DND-41 (cell line): ENCODE measurements around the gene RAI1.

Experiments used
- ATAC-seq: fragments of 200-7000 bp; cut with Tn5 transposase; 3 replicates; pipeline ENCODE4 v1.9.1; 2021; ENCODE audit warnings: low read depth; ENCODE audit not compliant: insufficient read depth
- DNase-seq: peaks from one replicate; pipeline ENCODE4 v3.0.0-alpha.2; 2020
- H2AFZ ChIP-seq: 2 replicates; pipeline ENCODE4 v1.6.0; 2012; ENCODE audit warnings: low read depth, low read length
- H3K27ac ChIP-seq: 2 replicates; pipeline ENCODE4 v1.5.1; 2012; ENCODE audit warnings: low read length, inconsistent platforms
- H3K27me3 ChIP-seq: fragments of 200-600 bp; sonication (generic); 2 replicates; pipeline ENCODE4 v1.6.0; 2012; ENCODE audit warnings: low read length, mild to moderate bottlenecking, inconsistent platforms; ENCODE audit not compliant: insufficient read depth, poor library complexity
- H3K36me3 ChIP-seq: 2 replicates; pipeline ENCODE4 v1.5.1; 2012; ENCODE audit warnings: low read length, inconsistent platforms; ENCODE audit not compliant: insufficient read depth
- H3K4me1 ChIP-seq: 2 replicates; pipeline ENCODE4 v1.5.1; 2012; ENCODE audit warnings: mild to moderate bottlenecking, low read length; ENCODE audit not compliant: insufficient read depth
- H3K4me2 ChIP-seq: 2 replicates; pipeline ENCODE4 v1.6.0; 2012; ENCODE audit warnings: mild to moderate bottlenecking, moderate library complexity, low read length, inconsistent platforms; ENCODE audit not compliant: insufficient read depth
- H3K4me3 ChIP-seq, 2 experiments: fragments of 200-600 bp in 1 of 2; shearing (Covaris generic) in 1 of 2; 2 replicates each; pipeline ENCODE4 v1.5.1; 2012 to 2016; ENCODE audit warnings: inconsistent platforms in 2 of 2, low read length in 2 of 2, mild to moderate bottlenecking in 2 of 2, low read depth in 1 of 2, moderate library complexity in 1 of 2
- H3K79me2 ChIP-seq: 2 replicates; pipeline ENCODE4 v1.6.0; 2012; ENCODE audit warnings: low read length, inconsistent platforms; ENCODE audit not compliant: insufficient read depth
- H3K9ac ChIP-seq: 2 replicates; pipeline ENCODE4 v1.6.0; 2012; ENCODE audit warnings: low read depth, mild to moderate bottlenecking, inconsistent platforms, low read length, moderate library complexity
- H3K9me3 ChIP-seq: 2 replicates; pipeline ENCODE4 v1.5.1; 2012; ENCODE audit warnings: low read length, moderate library complexity, mild to moderate bottlenecking, inconsistent platforms; ENCODE audit not compliant: insufficient read depth, severe bottlenecking
- H4K20me1 ChIP-seq: 2 replicates; pipeline ENCODE4 v1.6.0; 2012; ENCODE audit warnings: low read length; ENCODE audit not compliant: insufficient read depth
- EZH2 ChIP-seq: IDR thresholded peaks from 3 replicates; pipeline ENCODE4 v1.6.1; 2012; ENCODE audit warnings: borderline replicate concordance, low read depth, mild to moderate bottlenecking, moderate library complexity, low read length, inconsistent platforms; ENCODE audit not compliant: severe bottlenecking
- TF ChIP-seq, protein P1 (sequence below): IDR thresholded peaks from 2 replicates; pipeline ENCODE4 v1.5.1; 2012; ENCODE audit warnings: borderline replicate concordance, low read length, moderate library complexity, mild to moderate bottlenecking; ENCODE audit not compliant: poor library complexity, severe bottlenecking; ENCODE audit errors: extremely low read depth

The RAI1 gene

DNA sequence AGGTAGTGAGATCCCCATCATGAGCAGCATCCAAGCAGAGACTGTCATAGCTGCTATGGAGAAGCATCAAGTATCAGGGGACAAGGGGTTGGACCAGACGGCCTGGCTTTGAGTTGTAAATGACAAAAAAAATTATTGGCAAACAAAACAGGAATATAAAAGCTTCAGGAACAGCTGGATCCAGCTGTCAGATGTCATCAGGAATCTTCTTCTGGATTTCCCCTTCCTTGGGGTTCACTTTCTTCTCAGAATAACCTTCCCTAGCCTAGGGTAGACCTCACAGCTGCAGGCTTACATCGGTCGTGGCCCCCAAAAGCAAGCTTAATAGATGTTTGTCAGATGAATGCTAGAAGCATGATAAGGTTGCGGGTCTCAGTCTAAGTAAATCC is 17.2 kb upstream of the RAI1 start:
- H3K36me3 ChIP-seq, result no peaks in the 10 kb centered on the region
- no peak overlapping the region for H3K9ac ChIP-seq
- TF ChIP-seq EZH2, result no peak
- TF ChIP-seq, protein P1, sequence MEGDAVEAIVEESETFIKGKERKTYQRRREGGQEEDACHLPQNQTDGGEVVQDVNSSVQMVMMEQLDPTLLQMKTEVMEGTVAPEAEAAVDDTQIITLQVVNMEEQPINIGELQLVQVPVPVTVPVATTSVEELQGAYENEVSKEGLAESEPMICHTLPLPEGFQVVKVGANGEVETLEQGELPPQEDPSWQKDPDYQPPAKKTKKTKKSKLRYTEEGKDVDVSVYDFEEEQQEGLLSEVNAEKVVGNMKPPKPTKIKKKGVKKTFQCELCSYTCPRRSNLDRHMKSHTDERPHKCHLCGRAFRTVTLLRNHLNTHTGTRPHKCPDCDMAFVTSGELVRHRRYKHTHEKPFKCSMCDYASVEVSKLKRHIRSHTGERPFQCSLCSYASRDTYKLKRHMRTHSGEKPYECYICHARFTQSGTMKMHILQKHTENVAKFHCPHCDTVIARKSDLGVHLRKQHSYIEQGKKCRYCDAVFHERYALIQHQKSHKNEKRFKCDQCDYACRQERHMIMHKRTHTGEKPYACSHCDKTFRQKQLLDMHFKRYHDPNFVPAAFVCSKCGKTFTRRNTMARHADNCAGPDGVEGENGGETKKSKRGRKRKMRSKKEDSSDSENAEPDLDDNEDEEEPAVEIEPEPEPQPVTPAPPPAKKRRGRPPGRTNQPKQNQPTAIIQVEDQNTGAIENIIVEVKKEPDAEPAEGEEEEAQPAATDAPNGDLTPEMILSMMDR, result no peak
- ATAC-seq (no peak), DNase-seq (no peak)
- H3K79me2 ChIP-seq, result no peaks in the 10 kb centered on the region
- H2AFZ ChIP-seq, result no peak overlapping the region
- H3K27me3 ChIP-seq, result peaks cover 7% of the 10 kb centered on the region
- no peaks in the 10 kb centered on the region for H3K9me3 ChIP-seq
- H3K27ac ChIP-seq, result no peak overlapping the region
- no peak overlapping the region; the same call in 1 of the 2 replicates for H3K4me2 ChIP-seq
- H4K20me1 ChIP-seq, result no peaks in the 10 kb centered on the region; the same call in 1 of the 2 replicates
- H3K4me3 ChIP-seq, result no peak overlapping the region
- H3K4me1 ChIP-seq, result peaks cover 11% of the 10 kb centered on the region

DNA sequence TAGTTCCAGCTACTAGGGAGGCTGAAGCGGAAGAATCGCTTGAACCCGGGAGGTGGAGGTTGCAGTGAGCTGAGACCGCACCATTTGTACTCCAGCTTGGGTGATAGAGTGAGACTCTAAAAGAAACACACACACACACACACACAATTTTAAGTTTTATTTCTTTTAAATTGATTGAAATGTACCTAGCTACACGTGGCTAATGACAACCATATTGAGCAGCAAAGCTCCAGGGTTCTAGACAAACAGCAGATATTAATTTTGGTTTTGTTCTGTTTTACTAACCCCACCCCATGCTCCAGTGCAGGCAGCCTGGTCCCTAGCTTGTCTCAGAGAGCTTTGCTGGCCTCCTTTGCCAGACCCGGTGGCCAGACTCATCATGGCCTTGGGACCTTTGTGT is 16.0 kb upstream of the RAI1 start:
- no peaks in the 10 kb centered on the region; the same call in 1 of the 2 replicates for H4K20me1 ChIP-seq
- H3K36me3 ChIP-seq, result no peaks in the 10 kb centered on the region
- H3K9ac ChIP-seq, result no peak overlapping the region
- no peak overlapping the region for H2AFZ ChIP-seq
- DNase-seq (no peak), ATAC-seq (no peak)
- H3K79me2 ChIP-seq, result no peaks in the 10 kb centered on the region
- H3K4me3 ChIP-seq, result no peak overlapping the region
- H3K4me2 ChIP-seq, result no peak overlapping the region
- peaks cover 11% of the 10 kb centered on the region for H3K4me1 ChIP-seq
- TF ChIP-seq, protein P1, result no peak
- TF ChIP-seq EZH2, result no peak
- H3K27me3 ChIP-seq, result peaks cover 7% of the 10 kb centered on the region
- H3K27ac ChIP-seq, result no peak overlapping the region
- H3K9me3 ChIP-seq, result no peaks in the 10 kb centered on the region

DNA sequence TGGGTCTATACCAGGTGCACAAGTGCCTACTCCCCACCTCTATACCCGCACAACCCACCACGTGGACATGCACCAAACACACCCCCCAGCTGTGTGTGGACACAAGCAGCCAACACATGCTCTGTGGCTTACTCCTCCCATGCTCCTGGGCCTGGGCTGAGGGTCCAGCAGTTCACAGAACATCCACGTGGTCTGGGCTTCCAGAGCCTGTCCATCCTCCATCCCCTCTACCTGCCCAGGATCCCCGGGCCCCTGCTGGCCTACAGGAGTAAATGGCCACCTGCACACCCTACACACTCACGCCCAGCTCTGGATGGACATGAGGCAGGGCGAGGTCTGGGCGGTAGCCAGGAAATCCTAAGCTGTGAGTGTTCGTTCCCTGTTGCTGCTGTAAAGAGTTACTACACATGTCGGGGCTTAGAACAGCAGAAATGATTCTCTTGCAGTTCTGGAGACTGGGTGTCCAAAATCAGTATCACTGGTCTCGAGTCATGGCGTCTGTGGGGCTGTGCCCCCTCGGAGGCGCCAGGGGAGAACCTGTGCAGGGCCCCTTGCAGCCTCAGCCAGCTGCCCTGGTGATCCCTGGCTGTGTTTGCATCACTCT is 15.0 kb upstream of the RAI1 start:
- H3K36me3 ChIP-seq, result no peaks in the 10 kb centered on the region
- no peak overlapping the region for H3K27ac ChIP-seq
- H3K27me3 ChIP-seq, result peaks cover 7% of the 10 kb centered on the region
- H3K9ac ChIP-seq, result no peak overlapping the region
- no peaks in the 10 kb centered on the region; the same call in 1 of the 2 replicates for H4K20me1 ChIP-seq
- H3K4me3 ChIP-seq, result no peak overlapping the region
- H2AFZ ChIP-seq, result no peak overlapping the region
- H3K4me1 ChIP-seq, result peaks cover 11% of the 10 kb centered on the region
- H3K9me3 ChIP-seq, result no peaks in the 10 kb centered on the region
- TF ChIP-seq, protein P1, result no peak
- TF ChIP-seq EZH2, result no peak
- no peak for ATAC-seq
- no peak for DNase-seq
- H3K4me2 ChIP-seq, result no peak overlapping the region
- H3K79me2 ChIP-seq, result no peaks in the 10 kb centered on the region
